ENCODE data around the gene PPARG.

PPARG gene

DNA sequence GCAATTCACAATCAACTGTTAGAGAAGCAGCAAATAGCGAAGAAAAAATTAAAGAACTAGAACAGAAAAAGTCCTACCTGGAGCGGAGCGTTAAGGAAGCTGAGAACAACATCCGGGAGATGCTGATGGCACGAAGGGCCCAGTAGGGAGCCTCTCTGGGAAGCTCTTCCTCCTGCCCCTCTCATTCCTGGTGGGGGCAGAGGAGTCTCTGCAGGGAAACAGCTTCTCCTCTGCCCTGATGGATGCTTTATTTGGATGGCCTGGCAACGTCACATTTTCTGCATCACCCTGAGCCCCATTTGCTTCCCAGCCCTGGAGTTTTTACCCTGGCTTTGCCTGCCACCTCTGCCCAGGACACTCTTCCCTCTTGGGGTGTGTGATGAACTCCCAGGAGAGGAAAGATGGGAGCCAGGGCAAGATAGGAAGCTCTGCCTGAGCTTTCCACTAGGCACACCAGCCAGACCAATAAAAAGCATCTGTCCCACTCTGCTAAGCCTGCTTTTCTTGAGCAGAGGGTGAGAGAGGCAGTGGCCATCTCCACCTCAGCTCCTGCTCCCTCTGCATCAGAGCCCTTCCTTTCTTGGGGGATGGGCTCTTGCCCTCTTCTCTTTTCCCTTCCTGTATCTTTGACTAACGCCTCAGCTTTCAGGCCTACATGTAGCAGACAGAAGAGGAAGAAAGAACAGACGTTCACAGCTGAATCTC lies 39.4 kb downstream of the PPARG start:
- TF ChIP-seq, protein P1, sequence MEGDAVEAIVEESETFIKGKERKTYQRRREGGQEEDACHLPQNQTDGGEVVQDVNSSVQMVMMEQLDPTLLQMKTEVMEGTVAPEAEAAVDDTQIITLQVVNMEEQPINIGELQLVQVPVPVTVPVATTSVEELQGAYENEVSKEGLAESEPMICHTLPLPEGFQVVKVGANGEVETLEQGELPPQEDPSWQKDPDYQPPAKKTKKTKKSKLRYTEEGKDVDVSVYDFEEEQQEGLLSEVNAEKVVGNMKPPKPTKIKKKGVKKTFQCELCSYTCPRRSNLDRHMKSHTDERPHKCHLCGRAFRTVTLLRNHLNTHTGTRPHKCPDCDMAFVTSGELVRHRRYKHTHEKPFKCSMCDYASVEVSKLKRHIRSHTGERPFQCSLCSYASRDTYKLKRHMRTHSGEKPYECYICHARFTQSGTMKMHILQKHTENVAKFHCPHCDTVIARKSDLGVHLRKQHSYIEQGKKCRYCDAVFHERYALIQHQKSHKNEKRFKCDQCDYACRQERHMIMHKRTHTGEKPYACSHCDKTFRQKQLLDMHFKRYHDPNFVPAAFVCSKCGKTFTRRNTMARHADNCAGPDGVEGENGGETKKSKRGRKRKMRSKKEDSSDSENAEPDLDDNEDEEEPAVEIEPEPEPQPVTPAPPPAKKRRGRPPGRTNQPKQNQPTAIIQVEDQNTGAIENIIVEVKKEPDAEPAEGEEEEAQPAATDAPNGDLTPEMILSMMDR (IDR thresholded peaks at IDR 0.05; ENCODE audit: control extremely low read depth, extremely low read depth, low read depth, missing control alignments) = no peak
- POLR2A ChIA-PET = no interaction called here

DNA sequence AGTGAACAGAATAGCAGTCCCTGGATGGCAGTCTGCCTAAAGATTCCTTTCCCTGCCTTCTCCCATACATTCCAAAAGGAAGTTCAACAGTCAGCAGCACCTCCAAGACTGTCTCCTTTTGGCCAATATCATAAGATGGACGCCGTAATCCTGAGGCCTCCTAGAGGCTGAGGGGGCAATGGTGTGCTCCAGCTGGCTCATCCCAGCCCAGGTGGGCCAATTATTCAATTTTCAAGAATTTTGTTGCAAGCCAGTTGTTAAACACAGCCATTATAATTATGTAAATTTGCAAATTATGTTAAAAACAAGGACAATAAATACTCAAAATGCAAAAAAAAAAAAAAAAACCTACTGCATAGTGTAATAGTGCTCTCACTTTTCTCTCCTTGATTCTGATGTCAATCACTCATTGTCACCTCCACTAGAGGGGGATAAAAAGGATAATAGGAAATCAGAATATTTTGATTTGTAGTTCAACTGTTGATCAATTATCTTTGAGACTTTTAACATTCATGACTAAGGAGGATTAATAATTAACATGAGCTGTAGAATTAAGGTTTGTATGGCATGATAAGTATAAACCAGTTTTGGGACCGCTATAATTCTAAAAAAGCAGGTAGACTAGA lies 40.1 kb downstream of the PPARG start:
- CTCF ChIA-PET = interaction anchor here (1.2 kb wide), 1 partner anchor 10 kb away, joined by 3 read pairs; no protein-coding TSS in a partner anchor
- POLR2A ChIA-PET = no interaction called here
- DNase-seq (ENCODE audit: extremely low spot score) = no peak
- TF ChIP-seq, protein P1 (IDR thresholded peaks at IDR 0.05; ENCODE audit: control extremely low read depth, extremely low read depth, low read depth, missing control alignments) = no peak

More for the DNA sequence above, 39.4 kb downstream of the PPARG start:
- no peak for DNase-seq (ENCODE audit: extremely low spot score)
- CTCF ChIA-PET = interaction anchor here (1.2 kb wide), 1 partner anchor 10 kb away, joined by 3 read pairs; no protein-coding TSS in a partner anchor

- ChIA-PET POLR2A (no interaction called here), CTCF (interaction anchor here (1.1 kb wide), 1 partner anchor 17 kb away, joined by 3 read pairs; no protein-coding TSS in a partner anchor)
- no peak for DNase-seq (ENCODE audit: extremely low spot score)
- TF ChIP-seq, protein P1 (IDR thresholded peaks at IDR 0.05; ENCODE audit: control extremely low read depth, extremely low read depth, low read depth, missing control alignments) = no peak
These were observed 45.9 kb downstream of the PPARG start for GRCh38 chr3:12334786-12335185.

GRCh38 chr3:12335421-12335820 lies 46.6 kb downstream of the PPARG start:
- TF ChIP-seq, protein P1 (IDR thresholded peaks at IDR 0.05; ENCODE audit: control extremely low read depth, extremely low read depth, low read depth, missing control alignments) = no peak
- ChIA-PET POLR2A (no interaction called here), CTCF (interaction anchor here (1.1 kb wide), 1 partner anchor 17 kb away, joined by 3 read pairs; no protein-coding TSS in a partner anchor)
- DNase-seq (ENCODE audit: extremely low spot score) = no peak

- ChIA-PET CTCF (interaction anchor here (1.0 to 1.1 kb wide), 2 partner anchors 13 to 18 kb away, joined by 3 read pairs; no protein-coding TSS in a partner anchor), POLR2A (no interaction called here)
- no peak for DNase-seq (ENCODE audit: extremely low spot score)
These were observed 47.2 kb downstream of the PPARG start for GRCh38 chr3:12336099-12336498.

More at GRCh38 chr3:12336099-12336498, 47.2 kb downstream of the PPARG start:
- TF ChIP-seq, protein P1 (IDR thresholded peaks at IDR 0.05; ENCODE audit: control extremely low read depth, extremely low read depth, low read depth, missing control alignments) = no peak

Measured in GM10248 (cell line).